ENCODE results near the gene UBAP1.

GRCh38 chr9:34219421-34219820 is 40.6 kb downstream of the UBAP1 start:
- TF ChIP-seq, protein P1, sequence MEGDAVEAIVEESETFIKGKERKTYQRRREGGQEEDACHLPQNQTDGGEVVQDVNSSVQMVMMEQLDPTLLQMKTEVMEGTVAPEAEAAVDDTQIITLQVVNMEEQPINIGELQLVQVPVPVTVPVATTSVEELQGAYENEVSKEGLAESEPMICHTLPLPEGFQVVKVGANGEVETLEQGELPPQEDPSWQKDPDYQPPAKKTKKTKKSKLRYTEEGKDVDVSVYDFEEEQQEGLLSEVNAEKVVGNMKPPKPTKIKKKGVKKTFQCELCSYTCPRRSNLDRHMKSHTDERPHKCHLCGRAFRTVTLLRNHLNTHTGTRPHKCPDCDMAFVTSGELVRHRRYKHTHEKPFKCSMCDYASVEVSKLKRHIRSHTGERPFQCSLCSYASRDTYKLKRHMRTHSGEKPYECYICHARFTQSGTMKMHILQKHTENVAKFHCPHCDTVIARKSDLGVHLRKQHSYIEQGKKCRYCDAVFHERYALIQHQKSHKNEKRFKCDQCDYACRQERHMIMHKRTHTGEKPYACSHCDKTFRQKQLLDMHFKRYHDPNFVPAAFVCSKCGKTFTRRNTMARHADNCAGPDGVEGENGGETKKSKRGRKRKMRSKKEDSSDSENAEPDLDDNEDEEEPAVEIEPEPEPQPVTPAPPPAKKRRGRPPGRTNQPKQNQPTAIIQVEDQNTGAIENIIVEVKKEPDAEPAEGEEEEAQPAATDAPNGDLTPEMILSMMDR (IDR thresholded peaks at IDR 0.05; ENCODE audit: low read depth, low read length): no peak
- TF ChIP-seq MYC (IDR thresholded peaks at IDR 0.05; ENCODE audit: low read depth, low read length): no peak
